ENCODE measurements around the gene RAB7B. TPM values are rescaled to one million over a fixed set of nuclear protein-coding genes. Genes with fewer than 3 reads are reported as not detected.

RAB7B gene
- total and polyA plus RNA-seq, 2 of the 13 experiments (the other 11 are each of a cell fraction or from before 2014, with no cell fraction given), result 0.05 to 0.46 TPM

- H3K79me2 ChIP-seq (ENCODE audit: insufficient read depth, low read length), result no peaks in the 10 kb centered on the region
- H3K36me3 ChIP-seq (replicated peaks in 1 of 2; ENCODE audit: control insufficient read depth in 1 of 2, insufficient read depth in 2 of 2, low read length in 2 of 2), result no peaks in the 10 kb centered on the region
- H3K27ac ChIP-seq (ENCODE audit: extremely low read length, insufficient read depth, low read length), result no peak overlapping the region
- no peaks in the 10 kb centered on the region for H3K9me3 ChIP-seq (ENCODE audit: low read length)
- H3K9ac ChIP-seq (ENCODE audit: insufficient read depth, low read depth, low read length), result no peak overlapping the region
- ChIA-PET POLR2A (no interaction called here), CTCF (ENCODE audit: low intra/inter-chr PET ratio, low total read pairs) (no interaction called here)
- TF ChIP-seq NFE2L2 (IDR thresholded peaks at IDR 0.05; ENCODE audit: low read length) (no peak), ZNF564 (CRISPR knock-in tag; IDR thresholded peaks at IDR 0.05) (no peak)
- ATAC-seq, result no peak
- no TSS peak for BruUV-seq (replicated peaks)
- no peak overlapping the region for H3K4me3 ChIP-seq (replicated peaks in 1 of 3; ENCODE audit: insufficient read depth in 1 of 3, low read depth in 2 of 3, low read length in 3 of 3)
- FAIRE-seq, result no peak
- peaks cover 3 to 62% of the 10 kb centered on the region in 2 experiments; a peak in 3 of 5 replicates for H3K27me3 ChIP-seq (ENCODE audit: control insufficient read depth in 1 of 2, insufficient read depth in 2 of 2, low read length in 2 of 2)
- H4K20me1 ChIP-seq (ENCODE audit: insufficient read depth, low read length), result no peaks in the 10 kb centered on the region
- in situ Hi-C loops (cut with HindIII; ENCODE audit: extremely low pct_ligation_motif_present, low pct_unique_long_range_greater_than_20kb), result no loop called here
- intact Hi-C loops (cut with micrococcal nuclease; ENCODE audit: unreplicated experiment), result no loop called here
- 40% methylated on average over 10 of the region's 16 CpGs for WGBS (ENCODE audit: low lambda C conversion rate)
- H2AFZ ChIP-seq (ENCODE audit: low read length), result no peak overlapping the region
- no peak for DNase-seq (ENCODE audit: low spot score)
- H3K4me1 ChIP-seq (ENCODE audit: insufficient read depth, low read length), result no peaks in the 10 kb centered on the region
- H3K4me2 ChIP-seq (ENCODE audit: low read depth, low read length), result no peak overlapping the region
Observed at GRCh38 chr1:205963352-205964155, 39.6 kb downstream of the RAB7B start.

GRCh38 chr1:205962821-205963221, 40.4 kb downstream of the RAB7B start:
- Histone ChIP-seq H3K4me3 (replicated peaks in 1 of 3; ENCODE audit: insufficient read depth in 1 of 3, low read depth in 2 of 3, low read length in 3 of 3) (no peak overlapping the region), H3K4me2 (ENCODE audit: low read depth, low read length) (no peak overlapping the region), H3K27me3 (ENCODE audit: control insufficient read depth in 1 of 2, insufficient read depth in 2 of 2, low read length in 2 of 2) (peaks cover 2 to 60% of the 10 kb centered on the region in 2 experiments; a peak in 3 of 5 replicates), H3K9me3 (ENCODE audit: low read length) (no peaks in the 10 kb centered on the region), H3K9ac (ENCODE audit: insufficient read depth, low read depth, low read length) (no peak overlapping the region), H4K20me1 (ENCODE audit: insufficient read depth, low read length) (no peaks in the 10 kb centered on the region), H3K36me3 (replicated peaks in 1 of 2; ENCODE audit: control insufficient read depth in 1 of 2, insufficient read depth in 2 of 2, low read length in 2 of 2) (no peaks in the 10 kb centered on the region), H2AFZ (ENCODE audit: low read length) (no peak overlapping the region), H3K27ac (ENCODE audit: extremely low read length, insufficient read depth, low read length) (no peak overlapping the region), H3K4me1 (ENCODE audit: insufficient read depth, low read length) (no peaks in the 10 kb centered on the region), H3K79me2 (ENCODE audit: insufficient read depth, low read length) (no peaks in the 10 kb centered on the region)
- no peak for FAIRE-seq
- WGBS (ENCODE audit: low lambda C conversion rate), result 6% methylated on average over 3 of the region's 6 CpGs
- ChIA-PET POLR2A (no interaction called here), CTCF (ENCODE audit: low intra/inter-chr PET ratio, low total read pairs) (no interaction called here)
- in situ Hi-C loops (cut with HindIII; ENCODE audit: extremely low pct_ligation_motif_present, low pct_unique_long_range_greater_than_20kb) (no loop called here), intact Hi-C loops (cut with micrococcal nuclease; ENCODE audit: unreplicated experiment) (no loop called here)
- BruUV-seq (replicated peaks), result no TSS peak
- no peak for DNase-seq (ENCODE audit: low spot score)
- ATAC-seq, result no peak
- no peak for TF ChIP-seq HNRNPH1 (optimal IDR thresholded peaks at IDR 0.05; ENCODE audit: low read depth, low read length)
- TF ChIP-seq ZNF607 (CRISPR knock-in tag; IDR thresholded peaks at IDR 0.05; ENCODE audit: borderline replicate concordance), result no peak
- no peak for TF ChIP-seq ZNF143 (CRISPR knock-in tag; IDR thresholded peaks at IDR 0.05)
- no peak for TF ChIP-seq ZNF773 (CRISPR knock-in tag; IDR thresholded peaks at IDR 0.05; ENCODE audit: borderline replicate concordance)
- no peak for TF ChIP-seq ZNF703 (CRISPR knock-in tag; IDR thresholded peaks at IDR 0.05; ENCODE audit: borderline replicate concordance)
- TF ChIP-seq ZNF276 (CRISPR knock-in tag; IDR thresholded peaks at IDR 0.05; ENCODE audit: low read depth), result no peak
- TF ChIP-seq ZBTB10 (CRISPR knock-in tag; IDR thresholded peaks at IDR 0.05; ENCODE audit: borderline replicate concordance), result no peak
- no peak for TF ChIP-seq ZMYM2 (CRISPR knock-in tag; IDR thresholded peaks at IDR 0.05)
- no peak for TF ChIP-seq KDM1A (CRISPR knock-in tag; IDR thresholded peaks at IDR 0.05)
- no peak for TF ChIP-seq TARDBP (CRISPR knock-in tag; IDR thresholded peaks at IDR 0.05)
- no peak for TF ChIP-seq GFI1 (CRISPR knock-in tag; IDR thresholded peaks at IDR 0.05; ENCODE audit: borderline replicate concordance)
- no peak for TF ChIP-seq NR2F6 (IDR thresholded peaks at IDR 0.05)
- TF ChIP-seq NR2F6 (CRISPR knock-in tag; IDR thresholded peaks at IDR 0.05), result no peak
